AG04450 (cell line): ENCODE results near the gene DEPP1. TPM values are rescaled to one million over a fixed set of nuclear protein-coding genes. Genes with fewer than 3 reads are reported as not detected.

Experiments
- CTCF ChIA-PET: fragments of 300-600, 350-600 bp; formaldehyde crosslinking; extraction: SDS; loops from one replicate; lab custom pipeline; 2022; ENCODE audit warnings: antibody characterized with exemption, inconsistent platforms; lab: Charles Lee
- POLR2A ChIA-PET: fragments of 350-600 bp; formaldehyde crosslinking; extraction: SDS; loops from one replicate; lab custom pipeline; 2021; ENCODE audit warnings: antibody characterized with exemption, inconsistent platforms; lab: Yijun Ruan, JAX
- DNase-seq: peaks from one replicate; pipeline ENCODE4 v3.0.0-alpha.2; 2011; ENCODE audit warnings: low read depth, low spot score
- H3K27ac ChIP-seq: one replicate; pipeline ENCODE4 v1.5.1; 2012; ENCODE audit warnings: low read depth, low read length, control low read depth
- H3K27me3 ChIP-seq: one replicate; pipeline ENCODE4 v1.6.0; 2012; ENCODE audit warnings: low read length; ENCODE audit not compliant: control insufficient read depth, insufficient read depth
- H3K4me3 ChIP-seq: 2 replicates; pipeline ENCODE4 v1.5.1; 2011; ENCODE audit warnings: mild to moderate bottlenecking, low read depth, low read length, control low read depth
- H3K9me3 ChIP-seq: 2 replicates; pipeline ENCODE4 v1.5.1; 2012; ENCODE audit warnings: low read length; ENCODE audit not compliant: control insufficient read depth, insufficient read depth
- polyA plus RNA-seq: library from polyadenylated mRNA; depleted of rRNA; stranded (reverse); fragments of >200 nt; gene quantifications from 2 replicates; pipeline ENCODE4 v1.2.3, GENCODE V29; 2011
- TF ChIP-seq, protein P1 (sequence below): IDR thresholded peaks from 2 replicates; pipeline ENCODE4 v1.5.1; 2011; ENCODE audit warnings: low read depth, low read length, control low read depth, inconsistent platforms

The DEPP1 gene
- polyA plus RNA-seq, 1 experiment = 31.1 TPM

DNA sequence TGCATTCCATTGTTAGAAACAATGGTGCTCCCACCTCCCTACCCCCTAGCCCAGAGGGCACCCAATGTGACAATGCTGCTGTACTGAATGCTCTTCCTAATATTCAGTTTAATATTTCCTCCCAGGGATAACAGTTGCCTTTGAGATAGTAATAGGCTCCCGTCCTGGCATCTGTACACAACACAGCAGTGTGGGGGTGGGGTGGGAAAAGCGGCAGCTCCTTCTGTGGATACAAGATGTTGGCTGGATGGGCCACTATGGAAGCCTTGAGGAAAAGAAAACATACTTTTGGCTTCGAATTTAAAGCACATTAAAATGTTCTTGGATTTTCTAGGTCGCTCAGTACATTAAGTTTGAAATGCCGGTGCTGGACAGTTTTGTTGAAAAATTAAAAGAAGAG, 13.0 kb upstream of the DEPP1 start:
- TF ChIP-seq, protein P1, sequence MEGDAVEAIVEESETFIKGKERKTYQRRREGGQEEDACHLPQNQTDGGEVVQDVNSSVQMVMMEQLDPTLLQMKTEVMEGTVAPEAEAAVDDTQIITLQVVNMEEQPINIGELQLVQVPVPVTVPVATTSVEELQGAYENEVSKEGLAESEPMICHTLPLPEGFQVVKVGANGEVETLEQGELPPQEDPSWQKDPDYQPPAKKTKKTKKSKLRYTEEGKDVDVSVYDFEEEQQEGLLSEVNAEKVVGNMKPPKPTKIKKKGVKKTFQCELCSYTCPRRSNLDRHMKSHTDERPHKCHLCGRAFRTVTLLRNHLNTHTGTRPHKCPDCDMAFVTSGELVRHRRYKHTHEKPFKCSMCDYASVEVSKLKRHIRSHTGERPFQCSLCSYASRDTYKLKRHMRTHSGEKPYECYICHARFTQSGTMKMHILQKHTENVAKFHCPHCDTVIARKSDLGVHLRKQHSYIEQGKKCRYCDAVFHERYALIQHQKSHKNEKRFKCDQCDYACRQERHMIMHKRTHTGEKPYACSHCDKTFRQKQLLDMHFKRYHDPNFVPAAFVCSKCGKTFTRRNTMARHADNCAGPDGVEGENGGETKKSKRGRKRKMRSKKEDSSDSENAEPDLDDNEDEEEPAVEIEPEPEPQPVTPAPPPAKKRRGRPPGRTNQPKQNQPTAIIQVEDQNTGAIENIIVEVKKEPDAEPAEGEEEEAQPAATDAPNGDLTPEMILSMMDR = no peak
- ChIA-PET POLR2A (no interaction called here), CTCF (no interaction called here)
- H3K27ac ChIP-seq = no peak overlapping the region
- H3K27me3 ChIP-seq = no peaks in the 10 kb centered on the region
- no peaks in the 10 kb centered on the region for H3K9me3 ChIP-seq
- DNase-seq = no peak
- H3K4me3 ChIP-seq = no peak overlapping the region

DNA sequence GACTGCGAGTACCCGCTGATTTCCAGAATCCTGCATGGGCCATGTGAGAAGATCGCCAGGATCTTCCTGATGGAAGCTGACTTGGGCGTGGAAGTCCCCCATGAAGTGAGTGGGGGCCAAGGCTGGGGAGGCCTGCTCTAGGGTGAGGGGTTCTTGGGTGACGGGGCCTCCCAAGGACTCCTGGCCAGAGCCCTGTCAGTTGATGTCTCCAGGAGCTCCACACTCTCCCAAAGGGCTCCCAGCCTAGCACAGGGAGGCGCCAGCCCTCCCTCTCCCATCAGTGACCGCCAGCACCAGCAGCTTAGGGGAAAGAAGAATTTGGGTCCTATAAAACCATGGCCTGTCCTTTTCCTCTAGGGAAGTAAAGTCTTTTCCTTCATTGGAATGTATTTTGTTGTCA, 12.4 kb upstream of the DEPP1 start:
- H3K27ac ChIP-seq = no peak overlapping the region
- POLR2A ChIA-PET = no interaction called here
- no peak for DNase-seq
- CTCF ChIA-PET = interaction anchor here (2.1 kb wide), 1 partner anchor 58 kb away, joined by 6 read pairs; no protein-coding TSS in a partner anchor
- TF ChIP-seq, protein P1 = no peak
- H3K9me3 ChIP-seq = no peaks in the 10 kb centered on the region
- H3K27me3 ChIP-seq = no peaks in the 10 kb centered on the region
- no peak overlapping the region for H3K4me3 ChIP-seq

DNA sequence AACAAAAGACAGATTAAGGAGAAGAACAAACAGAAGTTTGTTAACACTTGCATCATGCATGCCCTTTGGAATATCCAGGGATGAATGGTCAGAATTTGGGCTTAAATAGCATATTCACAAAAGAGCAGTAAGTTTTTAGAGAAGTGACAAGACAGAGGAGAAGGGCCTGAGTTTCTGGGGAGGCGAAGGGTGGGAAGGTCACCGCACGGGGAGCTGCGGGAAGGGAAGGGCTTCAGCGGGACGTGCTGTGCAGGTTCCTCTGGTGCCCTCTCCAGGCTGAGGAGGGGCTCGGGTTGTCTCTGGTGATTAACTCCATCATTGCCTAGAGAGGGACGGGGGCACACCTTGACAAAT, 11.7 kb upstream of the DEPP1 start:
- TF ChIP-seq, protein P1 = peak; percentile 34; the same call in 1 of the 2 replicates
- no peak for DNase-seq

DNA sequence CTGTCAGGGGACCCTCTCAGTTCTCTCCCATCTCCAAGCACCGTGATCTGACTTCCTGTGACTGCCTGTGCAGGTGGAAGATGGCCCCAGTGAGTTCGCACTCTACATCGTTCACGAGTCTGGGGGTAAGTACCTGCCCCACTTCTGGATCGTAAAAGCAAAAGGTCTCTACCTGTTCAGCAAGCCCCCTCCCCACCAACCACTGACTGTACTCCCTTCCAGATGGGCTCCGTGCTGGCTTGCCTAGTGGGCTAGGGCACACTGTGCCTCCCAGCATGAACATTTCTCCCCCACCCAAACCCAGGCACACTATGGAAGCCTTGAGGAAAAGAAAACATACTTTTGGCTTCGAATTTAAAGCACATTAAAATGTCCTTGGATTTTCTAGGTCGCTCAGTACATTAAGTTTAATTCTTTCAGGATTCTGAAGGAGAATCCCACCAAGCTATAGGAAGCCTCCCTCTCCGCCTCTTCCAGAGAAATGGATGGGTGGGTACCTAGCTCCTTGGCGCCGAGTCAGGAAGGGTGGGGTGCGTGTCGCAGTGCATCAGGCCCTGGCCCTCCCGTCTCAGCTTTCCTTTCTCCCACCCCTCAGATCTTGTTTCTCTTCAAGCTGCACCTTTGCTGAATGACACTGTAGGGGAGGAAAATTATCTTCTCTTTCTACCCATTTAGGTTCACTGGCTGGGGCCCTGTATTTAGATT, 11.1 kb upstream of the DEPP1 start:
- H3K4me3 ChIP-seq = no peak overlapping the region
- no peaks in the 10 kb centered on the region for H3K27me3 ChIP-seq
- no peak overlapping the region for H3K27ac ChIP-seq
- CTCF ChIA-PET = interaction anchor here (2.1 kb wide), 1 partner anchor 57 kb away, joined by 6 read pairs; no protein-coding TSS in a partner anchor
- POLR2A ChIA-PET = no interaction called here
- no peak for DNase-seq
- TF ChIP-seq, protein P1 = no peak
- no peaks in the 10 kb centered on the region for H3K9me3 ChIP-seq

More for the DNA sequence above, 11.7 kb upstream of the DEPP1 start:
- ChIA-PET CTCF (interaction anchor here (2.1 kb wide), 1 partner anchor 58 kb away, joined by 6 read pairs; no protein-coding TSS in a partner anchor), POLR2A (no interaction called here)
- Histone ChIP-seq H3K27me3 (no peaks in the 10 kb centered on the region), H3K4me3 (no peak overlapping the region), H3K9me3 (no peaks in the 10 kb centered on the region), H3K27ac (no peak overlapping the region)

DNA sequence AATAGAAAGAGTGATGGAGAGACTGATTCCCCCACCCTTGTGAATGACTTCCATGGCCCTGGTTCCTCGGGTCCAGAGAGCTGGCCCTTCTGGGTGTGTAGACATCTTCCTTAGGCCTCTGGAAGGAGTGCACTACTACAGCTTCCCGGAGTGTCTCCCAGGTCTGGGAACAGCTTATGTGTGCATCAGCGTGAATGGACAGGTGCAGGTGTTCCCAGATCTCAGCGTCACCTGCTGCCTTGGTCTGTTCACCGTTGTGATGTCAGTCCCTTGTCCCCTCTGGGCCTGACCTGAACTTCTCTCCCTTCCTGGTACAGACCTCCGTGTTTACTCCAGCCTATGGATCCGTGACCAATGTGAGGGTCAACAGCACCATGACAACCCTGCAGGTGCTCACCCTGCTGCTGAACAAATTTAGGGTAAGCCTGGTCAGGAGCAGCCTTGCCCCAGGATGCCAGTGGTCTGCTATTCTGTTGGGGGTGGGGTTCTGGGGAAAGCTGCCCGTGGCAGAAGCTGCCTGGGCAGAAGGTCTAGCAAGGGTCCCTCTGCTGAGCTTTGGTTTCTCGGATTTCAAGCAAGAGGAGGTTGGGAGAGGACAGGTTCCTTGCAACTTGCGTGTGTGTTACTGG, 10.5 kb upstream of the DEPP1 start:
- Histone ChIP-seq H3K4me3 (no peak overlapping the region), H3K27ac (no peak overlapping the region), H3K9me3 (no peaks in the 10 kb centered on the region), H3K27me3 (no peaks in the 10 kb centered on the region)
- DNase-seq = no peak
- TF ChIP-seq, protein P1 = no peak
- CTCF ChIA-PET = interaction anchor here (0.6 to 2.1 kb wide), 3 partner anchors 56 to 68 kb away, joined by 3 to 6 read pairs (median 4); no protein-coding TSS in a partner anchor
- POLR2A ChIA-PET = no interaction called here
